ENCODE measurements around the gene CHRDL2. TPM values are rescaled to one million over a fixed set of nuclear protein-coding genes. Genes with fewer than 3 reads are reported as not detected.

The CHRDL2 gene
- polyA plus RNA-seq, 2 of the 4 experiments (the other 2 are of a cell fraction): 2.3 to 5.8 TPM

- H3K4me3 ChIP-seq: no peak overlapping the region
- ATAC-seq (peak; percentile 90 to 91), DNase-seq (ENCODE audit: low read depth in 1 of 2, low spot score in 1 of 2) (peak; percentile 86 to 98), FAIRE-seq (no peak)
- ChIA-PET CTCF (interaction anchor here (0.8 to 20.4 kb wide), 13 partner anchors 9 to 67 kb away, joined by 3 to 281 read pairs (median 4); no protein-coding TSS in a partner anchor), POLR2A (interaction anchor here (0.8 to 1.7 kb wide), 5 partner anchors 9 to 180 kb away, joined by 3 to 8 read pairs (median 4); partner anchors contain the start of gene LIPT2)
- WGBS (ENCODE audit: missing lambda C conversion rate): 7% methylated on average over 12 of the region's 12 CpGs
- H3K4me1 ChIP-seq: peaks cover 45% of the 10 kb centered on the region
- peak overlapping the region; percentile 66 for H3K4me2 ChIP-seq
- no peaks in the 10 kb centered on the region for H3K9me3 ChIP-seq
- peak overlapping the region; percentile 98 to 100 for H3K27ac ChIP-seq
- TF ChIP-seq ATOH8 (CRISPR knock-in tag; IDR thresholded peaks at IDR 0.05; ENCODE audit: low read depth): peak; percentile 94
- no peak for TF ChIP-seq USF2 (IDR thresholded peaks at IDR 0.05)
- TF ChIP-seq NFE2L2 (conservative IDR thresholded peaks at IDR 0.05; ENCODE audit: low read length): peak; percentile 20; the same call in 1 of the 2 replicates
- TF ChIP-seq HOXB5 (CRISPR knock-in tag; IDR thresholded peaks at IDR 0.05): peak; percentile 85
- TF ChIP-seq HMGXB4 (CRISPR knock-in tag; IDR thresholded peaks at IDR 0.05; ENCODE audit: borderline replicate concordance): no peak
- TF ChIP-seq RARB (CRISPR knock-in tag; IDR thresholded peaks at IDR 0.05): peak; percentile 77
- no peak for TF ChIP-seq KDM1A (IDR thresholded peaks at IDR 0.05; ENCODE audit: low read depth)
- TF ChIP-seq FOXS1 (CRISPR knock-in tag; IDR thresholded peaks at IDR 0.05): 0 out of 2 replicates have a peak, but pooled peaks have one; percentile 52
- peak; percentile 96 for TF ChIP-seq ZFP36 (IDR thresholded peaks at IDR 0.05; ENCODE audit: borderline replicate concordance, partially characterized antibody)
- no peak for TF ChIP-seq PHF8 (IDR thresholded peaks at IDR 0.05; ENCODE audit: borderline replicate concordance, low read depth)
- no peak for TF ChIP-seq RCOR1 (IDR thresholded peaks at IDR 0.05; ENCODE audit: low read depth, low read length)
- no peak for TF ChIP-seq MAZ (IDR thresholded peaks at IDR 0.05; ENCODE audit: borderline replicate concordance, low read depth, low read length)
- TF ChIP-seq TP53 (CRISPR knock-in tag; IDR thresholded peaks at IDR 0.05): peak; percentile 84; the same call in 1 of the 2 replicates
- TF ChIP-seq CBX2 (IDR thresholded peaks at IDR 0.05; ENCODE audit: borderline replicate concordance, low read depth): no peak
- TF ChIP-seq POLR2AphosphoS2 (conservative IDR thresholded peaks at IDR 0.05; ENCODE audit: low read length): no peak
- TF ChIP-seq E2F6 (IDR thresholded peaks at IDR 0.05; ENCODE audit: borderline replicate concordance, low read depth): no peak; the same call in 1 of the 2 replicates
- no peak for TF ChIP-seq RNF2 (IDR thresholded peaks at IDR 0.05; ENCODE audit: borderline replicate concordance, low read depth)
- TF ChIP-seq HOXB13 (CRISPR knock-in tag; IDR thresholded peaks at IDR 0.05; ENCODE audit: low read depth): peak; percentile 81; the same call in 1 of the 2 replicates
- TF ChIP-seq BHLHE40 (IDR thresholded peaks at IDR 0.05; ENCODE audit: low read depth, low read length): no peak
- no peak for TF ChIP-seq EHMT2 (IDR thresholded peaks at IDR 0.05; ENCODE audit: low read depth)
- no peak for TF ChIP-seq KDM5A (IDR thresholded peaks at IDR 0.05)
- TF ChIP-seq ELK1 (IDR thresholded peaks at IDR 0.05; ENCODE audit: low read depth, low read length): no peak
- TF ChIP-seq TFCP2L1 (CRISPR knock-in tag; IDR thresholded peaks at IDR 0.05): no peak
- no peak for TF ChIP-seq POLR2A (IDR thresholded peaks at IDR 0.05; ENCODE audit: low read length)
- TF ChIP-seq CBX8 (IDR thresholded peaks at IDR 0.05): no peak
- peak; percentile 46; the same call in 1 of the 2 replicates for TF ChIP-seq HES2 (IDR thresholded peaks at IDR 0.05)
- no peak for TF ChIP-seq CTCF (IDR thresholded peaks at IDR 0.05)
- no peak; the same call in 1 of the 2 replicates for TF ChIP-seq RFX5 (IDR thresholded peaks at IDR 0.05)
- TF ChIP-seq SMC3 (IDR thresholded peaks at IDR 0.05): no peak; the same call in 2 of the 3 replicates
- no peak for TF ChIP-seq NPAS2 (CRISPR knock-in tag; IDR thresholded peaks at IDR 0.05; ENCODE audit: borderline replicate concordance)
- TF ChIP-seq MAFK (IDR thresholded peaks at IDR 0.05; ENCODE audit: partially characterized antibody): peak; percentile 64
- no peak for TF ChIP-seq CHD4 (IDR thresholded peaks at IDR 0.05; ENCODE audit: borderline replicate concordance)
Observed at GRCh38 chr11:74672956-74673692, 58.1 kb downstream of the CHRDL2 start.

Data from A549 (cell line).